GM12873 (cell line): ENCODE measurements around the gene STOX2.

Source experiments
- TF ChIP-seq, protein P1 (sequence below): IDR thresholded peaks from 2 replicates; pipeline ENCODE4 v1.5.1; 2012; ENCODE audit warnings: low read depth, mild to moderate bottlenecking, moderate library complexity, low read length, control low read depth; ENCODE audit not compliant: insufficient read depth; ENCODE audit errors: missing control alignments

The STOX2 gene, protein sequence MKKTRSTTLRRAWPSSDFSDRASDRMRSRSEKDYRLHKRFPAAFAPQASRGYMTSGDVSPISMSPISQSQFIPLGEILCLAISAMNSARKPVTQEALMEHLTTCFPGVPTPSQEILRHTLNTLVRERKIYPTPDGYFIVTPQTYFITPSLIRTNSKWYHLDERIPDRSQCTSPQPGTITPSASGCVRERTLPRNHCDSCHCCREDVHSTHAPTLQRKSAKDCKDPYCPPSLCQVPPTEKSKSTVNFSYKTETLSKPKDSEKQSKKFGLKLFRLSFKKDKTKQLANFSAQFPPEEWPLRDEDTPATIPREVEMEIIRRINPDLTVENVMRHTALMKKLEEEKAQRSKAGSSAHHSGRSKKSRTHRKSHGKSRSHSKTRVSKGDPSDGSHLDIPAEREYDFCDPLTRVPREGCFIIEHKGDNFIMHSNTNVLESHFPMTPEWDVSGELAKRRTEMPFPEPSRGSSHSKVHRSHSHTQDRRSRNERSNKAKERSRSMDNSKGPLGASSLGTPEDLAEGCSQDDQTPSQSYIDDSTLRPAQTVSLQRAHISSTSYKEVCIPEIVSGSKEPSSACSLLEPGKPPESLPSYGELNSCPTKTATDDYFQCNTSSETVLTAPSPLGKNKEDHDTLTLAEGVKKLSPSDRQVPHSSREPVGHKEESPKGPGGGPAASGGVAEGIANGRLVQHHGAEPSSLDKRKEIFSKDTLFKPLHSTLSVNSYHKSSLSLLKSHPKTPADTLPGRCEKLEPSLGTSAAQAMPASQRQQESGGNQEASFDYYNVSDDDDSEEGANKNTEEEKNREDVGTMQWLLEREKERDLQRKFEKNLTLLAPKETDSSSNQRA (N-terminal part only)

DNA sequence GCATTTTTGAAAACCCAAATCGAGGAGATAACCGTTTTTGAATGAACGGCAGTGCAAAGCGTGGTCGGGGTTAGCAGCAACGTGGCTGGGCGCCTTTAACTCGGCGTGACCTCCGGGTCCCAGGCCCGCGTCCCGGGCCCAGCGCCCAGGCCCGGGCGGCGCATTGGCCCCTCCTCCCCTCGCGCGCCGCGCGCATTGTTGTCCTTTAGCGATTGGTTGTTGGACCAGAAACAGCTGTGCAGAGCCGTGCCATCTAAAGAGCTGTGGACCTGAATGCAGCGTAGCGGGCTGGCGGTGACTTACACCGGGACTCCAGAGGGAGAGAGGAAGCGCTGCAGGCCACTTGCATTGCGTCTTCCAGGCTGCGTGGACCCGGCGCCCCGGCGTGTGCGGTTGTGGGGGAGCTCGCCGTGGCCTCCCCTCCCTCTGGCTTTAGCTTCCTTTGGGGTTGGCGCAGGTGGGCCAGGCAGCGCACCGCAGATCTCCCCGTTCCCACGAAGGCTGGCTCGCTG lies at the start of gene STOX2:
Gene STOX2, plus strand, starts transcription at position 227 of the 512 bp plus-strand sequence. CDS start 1,484 bp downstream, outside the sequence.
- TF ChIP-seq, protein P1, sequence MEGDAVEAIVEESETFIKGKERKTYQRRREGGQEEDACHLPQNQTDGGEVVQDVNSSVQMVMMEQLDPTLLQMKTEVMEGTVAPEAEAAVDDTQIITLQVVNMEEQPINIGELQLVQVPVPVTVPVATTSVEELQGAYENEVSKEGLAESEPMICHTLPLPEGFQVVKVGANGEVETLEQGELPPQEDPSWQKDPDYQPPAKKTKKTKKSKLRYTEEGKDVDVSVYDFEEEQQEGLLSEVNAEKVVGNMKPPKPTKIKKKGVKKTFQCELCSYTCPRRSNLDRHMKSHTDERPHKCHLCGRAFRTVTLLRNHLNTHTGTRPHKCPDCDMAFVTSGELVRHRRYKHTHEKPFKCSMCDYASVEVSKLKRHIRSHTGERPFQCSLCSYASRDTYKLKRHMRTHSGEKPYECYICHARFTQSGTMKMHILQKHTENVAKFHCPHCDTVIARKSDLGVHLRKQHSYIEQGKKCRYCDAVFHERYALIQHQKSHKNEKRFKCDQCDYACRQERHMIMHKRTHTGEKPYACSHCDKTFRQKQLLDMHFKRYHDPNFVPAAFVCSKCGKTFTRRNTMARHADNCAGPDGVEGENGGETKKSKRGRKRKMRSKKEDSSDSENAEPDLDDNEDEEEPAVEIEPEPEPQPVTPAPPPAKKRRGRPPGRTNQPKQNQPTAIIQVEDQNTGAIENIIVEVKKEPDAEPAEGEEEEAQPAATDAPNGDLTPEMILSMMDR = no peak

DNA sequence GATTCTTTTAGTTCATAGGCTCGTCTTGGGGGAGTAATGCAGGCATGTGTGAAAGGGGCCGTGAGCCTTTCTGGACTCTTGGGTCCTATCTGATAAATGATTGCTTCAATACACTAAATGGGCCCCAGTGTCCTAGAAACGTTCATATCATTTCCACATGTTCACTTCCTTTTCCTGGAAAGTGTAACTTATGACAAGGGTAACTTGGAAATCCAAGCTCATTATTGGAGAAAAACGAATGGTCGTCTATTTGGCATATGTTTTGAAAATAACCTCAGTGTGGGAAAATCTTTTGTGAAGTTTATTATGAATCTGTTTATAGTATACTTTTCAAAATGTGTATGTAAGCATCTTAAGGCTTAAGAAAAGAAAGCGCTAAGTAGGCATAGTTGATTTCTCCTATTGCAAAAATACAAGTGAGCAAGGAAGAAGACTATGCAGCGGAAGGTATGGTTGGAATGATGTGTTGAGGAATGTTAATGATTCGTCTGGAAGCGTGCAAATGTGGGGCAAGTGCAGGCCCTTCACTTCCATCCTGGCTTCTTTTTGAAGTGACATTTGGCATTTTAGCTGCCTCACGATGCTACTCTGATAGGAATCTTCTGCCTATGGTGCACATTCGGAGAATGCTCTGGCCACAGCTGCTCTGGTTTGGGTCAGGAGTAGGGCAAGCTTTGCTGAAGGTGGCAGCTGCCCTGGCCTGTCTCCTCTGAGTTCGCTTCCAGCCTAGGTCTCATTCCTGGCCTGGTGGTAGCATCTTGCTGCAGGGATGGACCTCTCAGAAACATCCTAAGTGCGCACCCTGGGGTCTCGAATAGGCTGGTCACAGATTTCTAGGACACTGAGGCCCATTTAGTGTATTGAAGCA lies 49.5 kb upstream of the STOX2 start:
- TF ChIP-seq, protein P1 = no peak

DNA sequence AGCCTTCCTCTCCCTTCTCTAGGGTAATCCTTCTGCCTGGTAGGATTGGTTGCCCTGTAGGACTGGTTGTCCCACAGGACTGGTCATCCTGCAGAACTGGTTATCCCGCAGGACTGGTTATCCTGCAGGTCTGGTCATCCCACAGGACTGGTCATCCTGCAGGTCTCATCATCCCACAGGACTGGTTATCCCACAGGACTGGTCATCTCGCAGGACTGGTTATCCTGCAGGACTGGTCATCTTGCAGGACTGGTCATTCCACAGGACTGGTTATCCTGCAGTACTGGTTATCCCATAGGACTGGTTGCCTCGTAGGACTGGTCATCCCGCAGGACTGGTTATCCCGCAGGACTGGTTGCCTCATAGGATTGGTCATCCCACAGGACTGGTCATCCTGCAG lies 48.1 kb upstream of the STOX2 start:
- TF ChIP-seq, protein P1 = no peak

DNA sequence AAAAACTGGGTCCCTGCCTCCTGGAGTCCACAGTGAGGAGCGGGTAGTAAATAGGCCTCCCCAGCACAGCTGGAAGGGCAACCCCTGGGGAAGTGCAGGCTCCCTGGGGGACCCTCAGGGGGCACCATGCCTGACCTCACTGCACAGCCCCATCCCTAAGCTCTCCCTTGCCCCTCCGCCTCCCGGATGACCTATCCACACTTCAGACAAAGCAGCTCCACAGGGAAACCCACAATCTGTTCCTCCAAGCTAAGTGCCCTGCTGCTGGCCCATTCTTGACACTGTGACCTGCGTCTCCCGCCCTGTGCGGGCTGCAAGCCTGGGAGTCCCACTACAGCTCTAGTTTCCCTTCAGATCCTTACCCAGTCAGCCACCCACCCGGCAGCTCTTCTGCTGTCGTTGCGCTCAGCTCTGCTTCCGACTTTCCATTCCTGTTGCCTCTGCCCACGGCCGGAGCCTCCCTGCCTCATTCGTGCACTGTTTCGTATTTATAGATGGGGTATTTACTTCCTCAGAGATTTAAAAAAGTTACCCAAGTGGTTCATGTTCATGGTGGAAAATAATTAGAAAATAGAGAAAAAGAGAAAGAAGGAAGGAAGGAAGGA lies 47.0 kb upstream of the STOX2 start:
- TF ChIP-seq, protein P1 = no peak

DNA sequence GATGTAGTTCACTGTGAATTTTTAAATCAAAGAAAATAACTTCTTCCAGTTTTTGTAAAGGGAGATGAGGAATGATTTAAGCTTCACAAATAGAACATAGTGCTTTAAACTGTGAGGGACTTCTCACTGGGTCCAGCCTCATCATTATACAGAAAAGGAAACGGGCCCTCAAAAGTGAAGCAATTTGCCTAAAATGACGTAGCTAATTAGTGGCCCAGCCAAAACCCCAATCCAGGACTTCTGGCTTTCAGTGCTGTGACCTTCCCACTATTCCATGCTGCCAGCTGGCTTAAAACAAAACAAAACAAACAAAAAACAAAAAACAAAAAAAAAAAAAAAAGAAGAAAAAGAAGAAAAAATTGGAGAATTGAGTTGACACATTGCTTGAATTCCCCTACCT lies 45.0 kb upstream of the STOX2 start:
- TF ChIP-seq, protein P1 = no peak

DNA sequence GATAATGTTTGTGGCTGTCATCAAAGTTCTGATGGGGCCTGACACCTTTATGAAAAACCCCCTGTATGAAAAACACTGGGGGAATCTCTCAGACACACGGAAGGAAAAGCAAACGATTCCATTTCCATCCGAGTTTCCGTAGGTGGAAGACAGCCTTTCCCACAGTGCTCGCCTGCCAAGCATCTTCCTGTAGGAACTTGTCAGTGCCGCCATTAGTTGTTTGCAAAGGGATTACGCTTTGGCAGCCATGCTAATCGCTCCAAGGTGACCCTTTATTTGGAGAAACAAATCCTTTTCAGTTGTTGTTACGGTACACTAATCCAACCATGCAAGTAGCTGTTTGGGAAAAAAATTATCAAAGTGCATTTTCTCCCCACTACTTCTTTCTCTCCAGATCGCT lies 44.4 kb upstream of the STOX2 start:
- TF ChIP-seq, protein P1 = no peak
